HPDE6-E6E7 (cell line): Measurements from ENCODE around the gene FSIP1.

Experiments
- DNase-seq: peaks from one replicate; pipeline ENCODE4 v3.0.0; 2011; ENCODE audit warnings: missing footprints; ENCODE audit errors: extremely low spot score

FSIP1 gene

GRCh38 chr15:39792025-39792843 is 9.6 kb upstream of the FSIP1 start:
- DNase-seq = no peak

GRCh38 chr15:39789736-39790135 is 7.1 kb upstream of the FSIP1 start:
- DNase-seq = no peak

GRCh38 chr15:39788800-39789565 is 6.3 kb upstream of the FSIP1 start:
- DNase-seq = no peak

- no peak for DNase-seq
These were observed 5.5 kb upstream of the FSIP1 start for GRCh38 chr15:39788108-39788507.

DNA sequence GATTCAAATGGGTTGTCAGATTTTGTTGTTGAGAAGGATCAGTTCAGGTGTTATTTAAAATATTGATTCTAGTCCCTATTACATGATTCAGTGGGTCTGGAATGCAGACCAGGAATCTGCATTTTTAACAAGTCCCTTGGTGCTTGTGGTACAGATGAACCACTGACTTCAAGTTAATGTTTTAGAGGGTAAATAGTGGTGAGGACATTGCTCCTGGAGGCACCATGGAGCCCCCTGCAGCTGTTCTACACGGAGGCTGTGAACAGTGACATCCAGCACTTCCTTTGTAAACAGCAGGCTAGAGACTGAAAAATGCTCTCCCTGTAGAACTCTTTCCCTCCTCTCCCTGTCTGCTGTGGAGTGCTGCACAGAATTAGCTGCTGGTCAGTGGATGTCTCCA is 4.8 kb upstream of the FSIP1 start:
- no peak for DNase-seq

- no peak for DNase-seq
These were observed 3.9 kb upstream of the FSIP1 start for GRCh38 chr15:39786447-39787056.

- no peak for DNase-seq
These were observed 3.2 kb upstream of the FSIP1 start for GRCh38 chr15:39785841-39786240.

GRCh38 chr15:39785139-39785538 is 2.5 kb upstream of the FSIP1 start:
- DNase-seq = no peak

DNA sequence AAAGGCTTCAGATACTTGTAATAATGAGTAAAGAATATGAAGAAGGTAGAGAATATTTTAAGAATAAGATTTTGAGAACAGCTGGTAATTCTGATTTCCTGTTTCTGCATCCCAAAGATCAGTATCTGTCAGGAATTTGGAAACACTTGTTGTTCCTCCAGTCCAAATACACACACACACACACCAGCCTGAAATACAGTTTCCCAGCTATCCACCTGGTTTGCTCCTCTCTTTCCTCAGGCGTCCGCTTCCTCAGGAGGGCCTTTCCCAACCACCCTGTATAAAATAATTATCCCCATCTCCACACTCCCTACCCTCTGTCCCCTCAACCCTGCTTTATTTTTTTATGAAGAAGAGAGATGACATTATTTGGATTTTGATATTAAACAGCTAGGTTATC is 2.0 kb upstream of the FSIP1 start:
- no peak for DNase-seq

- DNase-seq = no peak
These were observed 1.5 kb upstream of the FSIP1 start for GRCh38 chr15:39784125-39784524.

- no peak for DNase-seq
These were observed 691 bp upstream of the FSIP1 start for GRCh38 chr15:39783244-39783820.

DNA sequence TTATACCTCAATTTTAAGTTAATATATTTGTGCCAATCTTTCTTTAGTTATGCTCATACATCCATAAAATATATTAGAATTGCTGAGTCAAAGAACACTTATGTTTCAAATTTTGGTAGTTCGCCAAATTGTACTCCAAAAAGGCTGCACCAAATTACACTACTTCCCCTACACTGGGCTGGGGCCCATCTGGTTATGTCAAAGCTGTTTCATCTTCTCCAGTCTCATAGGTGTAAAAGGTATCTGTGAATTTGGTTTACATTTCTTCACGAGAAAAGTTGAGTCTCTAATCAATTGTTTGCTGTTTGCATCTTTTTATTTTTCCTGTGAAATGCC is 706 bp downstream of the FSIP1 start:
- no peak for DNase-seq

- DNase-seq = no peak
These were observed 1.3 kb downstream of the FSIP1 start for GRCh38 chr15:39781147-39781966.

DNA sequence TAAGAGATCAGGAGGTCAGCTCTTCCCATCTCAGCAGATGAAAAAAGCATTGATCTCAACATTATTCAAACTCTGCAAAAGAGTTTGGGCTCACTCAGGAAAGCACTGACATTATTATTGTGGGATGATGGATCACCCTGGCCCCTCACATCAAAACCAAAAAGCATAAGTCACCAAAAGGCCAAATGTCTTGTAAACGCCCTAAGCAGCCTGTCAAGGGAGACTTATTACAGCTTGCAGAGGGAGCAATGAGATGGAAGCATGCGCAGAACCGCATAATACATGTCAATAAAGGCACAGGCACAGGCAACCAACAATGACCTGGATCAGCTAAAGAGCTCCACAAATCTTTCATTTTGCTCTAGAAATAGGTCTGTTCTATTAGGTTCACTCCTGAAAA is 4.6 kb downstream of the FSIP1 start:
- no peak for DNase-seq

DNA sequence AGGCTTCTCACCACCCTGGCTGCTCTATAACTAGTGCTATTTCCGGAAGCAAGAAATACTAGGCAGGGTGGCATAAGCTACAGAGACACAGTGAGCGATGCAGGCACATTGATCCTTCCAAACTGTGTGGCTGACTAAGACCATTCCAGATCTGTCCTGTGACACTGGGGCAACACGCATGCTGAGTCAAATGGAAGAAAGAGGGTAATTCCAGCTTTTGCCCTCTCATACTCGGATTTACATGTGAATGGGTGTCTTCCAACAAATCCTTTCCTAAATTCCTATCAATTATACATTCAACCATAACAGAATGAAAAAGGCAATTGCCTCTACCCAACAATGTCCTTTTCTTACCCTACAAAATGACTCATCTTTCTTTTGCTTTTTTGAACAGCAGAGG is 5.1 kb downstream of the FSIP1 start:
- no peak for DNase-seq

- no peak for DNase-seq
These were observed 6.6 kb downstream of the FSIP1 start for GRCh38 chr15:39776068-39776467.

DNA sequence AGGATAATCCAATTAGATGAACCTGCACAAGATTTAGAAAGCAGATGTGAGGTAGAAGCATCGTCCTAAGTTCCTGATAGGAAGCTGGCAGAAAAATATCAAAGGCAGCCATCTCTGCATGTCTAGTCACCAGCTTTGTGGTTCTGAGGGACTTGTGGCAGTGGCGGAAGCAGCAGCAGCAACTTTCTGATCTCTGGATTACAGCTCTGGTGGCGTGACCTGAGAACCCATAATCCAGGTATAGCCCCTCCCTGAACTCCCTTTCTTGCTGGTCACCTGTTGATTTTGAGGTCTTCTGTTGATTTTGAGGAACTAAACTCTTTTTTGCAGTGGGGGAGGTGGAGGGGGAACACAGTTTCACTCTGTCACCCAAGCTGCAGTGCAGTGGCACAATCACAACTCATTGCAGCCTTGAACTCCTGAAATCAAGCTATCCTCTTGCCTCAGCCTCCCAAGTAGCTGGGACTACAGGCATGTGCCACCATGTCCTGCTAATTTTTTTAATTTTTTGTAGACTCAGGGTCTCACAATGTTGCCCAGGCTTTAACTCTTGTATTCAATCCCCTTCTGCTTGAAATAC is 7.9 kb downstream of the FSIP1 start:
- no peak for DNase-seq

GRCh38 chr15:39770748-39771689 is 11.6 kb downstream of the FSIP1 start:
- DNase-seq = no peak

GRCh38 chr15:39767921-39768320 is 14.7 kb downstream of the FSIP1 start:
- DNase-seq = no peak

DNA sequence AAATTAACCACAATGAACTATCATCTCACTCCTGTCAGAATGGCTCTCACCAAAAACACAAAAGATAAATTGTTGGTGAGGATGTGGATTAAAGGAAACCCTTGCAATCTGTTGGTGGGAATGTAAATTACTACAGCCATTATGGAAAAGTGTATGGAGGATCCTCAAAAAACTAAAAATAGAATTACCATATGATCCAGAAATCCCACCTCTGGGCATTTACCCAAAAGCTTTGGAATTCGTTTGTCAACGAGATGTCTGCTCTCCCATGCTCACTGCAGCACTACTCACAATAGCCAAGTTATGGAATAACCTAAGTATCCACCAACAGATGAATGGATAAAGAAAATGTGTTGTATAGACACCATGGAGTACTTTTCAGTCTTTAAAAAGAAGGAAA is 21.6 kb downstream of the FSIP1 start:
- DNase-seq = no peak
